T-helper 17 cell (primary cell): ENCODE data around the gene COQ2. TPM values are rescaled to one million over a fixed set of nuclear protein-coding genes. Genes with fewer than 3 reads are reported as not detected.

Source experiments
- total RNA-seq, 4 donors: library from RNA in 2 of 4; stranded (reverse) in 2 of 4; gene quantifications; one replicate each; pipeline ENCODE4 v1.2.3 and lab custom pipeline; 2022 to 2026

COQ2 gene
- total RNA-seq, 2 donors from 2014 or later, result 4.7 to 5.5 TPM

Other genes with a start within 250 kb of the COQ2 start
- gene COPS4, start 249.6 kb downstream of the COQ2 start, total RNA-seq, result 10 to 100 TPM; 24.1 to 25.4 TPM
- 100 to 1,000 TPM; 146 to 182 TPM for gene PLAC8, start 170.1 kb downstream of the COQ2 start, total RNA-seq
- 1 to 10 TPM; 7.1 to 8.6 TPM for gene HPSE, start 50.0 kb upstream of the COQ2 start, total RNA-seq
- 10 to 100 TPM; 28.9 to 38.4 TPM for gene HELQ, start 171.0 kb upstream of the COQ2 start, total RNA-seq
- 10 to 100 TPM; 15.6 to 17.6 TPM for gene MRPS18C, start 171.3 kb upstream of the COQ2 start, total RNA-seq
- gene ABRAXAS1, start 200.3 kb upstream of the COQ2 start, total RNA-seq, result 10 to 100 TPM; 16.6 to 17.6 TPM